OCI-LY3 (cell line): ENCODE measurements around the gene DAG1.

Experiments used
- H2AFZ ChIP-seq: fragments of 200-600, 300-600 bp; shearing (Covaris generic); 2 replicates; pipeline ENCODE4 v1.6.0; 2014; ENCODE audit warnings: antibody characterized with exemption, low read depth, low read length
- H3K27ac ChIP-seq: fragments of 200-600, 300-600 bp; sonication (generic); 2 replicates; pipeline ENCODE4 v1.5.1; 2014; ENCODE audit warnings: mild to moderate bottlenecking, low read length, moderate library complexity, mixed read lengths
- H3K27me3 ChIP-seq: fragments of 200-600, 300-600 bp; sonication (generic); 2 replicates; pipeline ENCODE4 v1.6.1; 2014; ENCODE audit warnings: low read depth, low read length, mixed read lengths
- H3K36me3 ChIP-seq: fragments of 200-600, 300-600 bp; sonication (generic); replicated peaks from 2 replicates; pipeline ENCODE3; 2014; ENCODE audit warnings: low read depth, low read length, mixed read lengths
- H3K4me1 ChIP-seq: fragments of 300-600, 200-600 bp; sonication (generic); 2 replicates; pipeline ENCODE4 v1.6.1; 2014; ENCODE audit warnings: low read length, mixed read lengths
- H3K4me2 ChIP-seq: fragments of 200-600, 300-600 bp; sonication (generic); 2 replicates; pipeline ENCODE4 v1.6.1; 2014; ENCODE audit warnings: low read length, mixed read lengths
- H3K4me3 ChIP-seq: fragments of 300-600, 200-600 bp; sonication (generic); 2 replicates; pipeline ENCODE4 v1.5.1; 2014; ENCODE audit warnings: antibody characterized with exemption, mild to moderate bottlenecking, low read length, moderate library complexity
- H3K79me2 ChIP-seq: fragments of 300-600, 200-600 bp; shearing (Covaris generic); 2 replicates; pipeline ENCODE4 v1.6.1; 2014; ENCODE audit warnings: mild to moderate bottlenecking, low read length, mixed read lengths
- H3K9ac ChIP-seq: fragments of 300-600, 200-600 bp; shearing (Covaris generic); 2 replicates; pipeline ENCODE4 v1.6.0; 2014; ENCODE audit warnings: mild to moderate bottlenecking, low read length, moderate library complexity
- H3K9me3 ChIP-seq: fragments of 200-600, 300-600 bp; shearing (Covaris generic); 2 replicates; pipeline ENCODE4 v1.6.1; 2014; ENCODE audit warnings: low read length, mixed read lengths; ENCODE audit not compliant: insufficient read depth
- H4K20me1 ChIP-seq: fragments of 200-600, 300-600 bp; sonication (generic); 2 replicates; pipeline ENCODE4 v1.6.1; 2016; ENCODE audit warnings: low read length, mixed read lengths; ENCODE audit not compliant: insufficient read depth
- EZH2phosphoT487 ChIP-seq: fragments of 200-600 bp; shearing (Covaris generic); IDR thresholded peaks from 2 replicates; pipeline ENCODE4 v1.6.1; 2018; ENCODE audit warnings: antibody characterized with exemption, mixed run types, low read depth
- TF ChIP-seq, protein P1 (sequence below): fragments of 200-600, 300-600 bp; sonication (generic); IDR thresholded peaks from 2 replicates; pipeline ENCODE4 v1.5.1; 2014; ENCODE audit warnings: antibody characterized with exemption, low read length, low read depth

Gene DAG1

DNA sequence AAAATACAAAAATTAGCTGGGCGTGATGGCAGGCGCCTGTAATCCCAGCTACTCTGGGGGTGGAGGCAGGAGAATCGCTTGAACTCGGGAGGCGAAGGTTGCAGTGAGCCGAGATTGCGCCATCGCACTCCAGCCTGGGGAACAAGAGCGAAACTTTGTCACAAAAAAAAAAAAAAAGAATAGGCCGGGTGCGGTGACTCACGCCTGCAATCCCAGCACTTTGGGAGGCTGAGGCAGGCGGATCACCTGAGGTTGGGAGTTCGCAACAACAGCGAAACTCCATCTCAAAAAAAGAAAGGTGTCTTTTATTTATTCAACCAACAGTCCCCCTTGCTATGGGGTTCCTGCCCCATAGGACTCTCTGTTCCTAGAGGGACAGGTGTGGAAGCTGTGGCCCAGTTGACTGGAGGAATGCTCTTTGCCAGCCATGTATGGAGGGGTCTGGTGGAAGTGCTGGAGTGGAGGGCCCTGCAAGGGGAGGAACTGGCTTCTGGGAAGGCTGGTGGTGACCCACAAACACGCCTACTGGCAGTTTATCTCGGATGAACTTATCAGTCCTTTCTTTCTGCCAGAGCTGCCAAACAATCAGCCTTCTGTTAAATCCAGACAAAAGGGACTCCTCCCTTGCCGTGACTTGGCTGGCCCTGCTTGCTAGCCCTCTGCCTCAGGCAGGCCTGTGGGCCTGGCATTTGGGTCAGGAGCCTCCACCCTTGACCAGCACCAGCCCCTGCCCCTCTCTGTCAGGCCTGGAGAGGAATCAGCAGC, 4.6 kb upstream of the DAG1 start:
- Histone ChIP-seq H3K9ac (no peak overlapping the region), H2AFZ (no peak overlapping the region), H4K20me1 (no peaks in the 10 kb centered on the region), H3K4me2 (no peak overlapping the region), H3K4me1 (peaks cover 6% of the 10 kb centered on the region), H3K36me3 (no peaks in the 10 kb centered on the region), H3K9me3 (no peaks in the 10 kb centered on the region), H3K27me3 (no peaks in the 10 kb centered on the region), H3K4me3 (no peak overlapping the region), H3K79me2 (no peaks in the 10 kb centered on the region), H3K27ac (no peak overlapping the region)
- TF ChIP-seq, protein P1, sequence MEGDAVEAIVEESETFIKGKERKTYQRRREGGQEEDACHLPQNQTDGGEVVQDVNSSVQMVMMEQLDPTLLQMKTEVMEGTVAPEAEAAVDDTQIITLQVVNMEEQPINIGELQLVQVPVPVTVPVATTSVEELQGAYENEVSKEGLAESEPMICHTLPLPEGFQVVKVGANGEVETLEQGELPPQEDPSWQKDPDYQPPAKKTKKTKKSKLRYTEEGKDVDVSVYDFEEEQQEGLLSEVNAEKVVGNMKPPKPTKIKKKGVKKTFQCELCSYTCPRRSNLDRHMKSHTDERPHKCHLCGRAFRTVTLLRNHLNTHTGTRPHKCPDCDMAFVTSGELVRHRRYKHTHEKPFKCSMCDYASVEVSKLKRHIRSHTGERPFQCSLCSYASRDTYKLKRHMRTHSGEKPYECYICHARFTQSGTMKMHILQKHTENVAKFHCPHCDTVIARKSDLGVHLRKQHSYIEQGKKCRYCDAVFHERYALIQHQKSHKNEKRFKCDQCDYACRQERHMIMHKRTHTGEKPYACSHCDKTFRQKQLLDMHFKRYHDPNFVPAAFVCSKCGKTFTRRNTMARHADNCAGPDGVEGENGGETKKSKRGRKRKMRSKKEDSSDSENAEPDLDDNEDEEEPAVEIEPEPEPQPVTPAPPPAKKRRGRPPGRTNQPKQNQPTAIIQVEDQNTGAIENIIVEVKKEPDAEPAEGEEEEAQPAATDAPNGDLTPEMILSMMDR: no peak
- no peak for TF ChIP-seq EZH2phosphoT487

DNA sequence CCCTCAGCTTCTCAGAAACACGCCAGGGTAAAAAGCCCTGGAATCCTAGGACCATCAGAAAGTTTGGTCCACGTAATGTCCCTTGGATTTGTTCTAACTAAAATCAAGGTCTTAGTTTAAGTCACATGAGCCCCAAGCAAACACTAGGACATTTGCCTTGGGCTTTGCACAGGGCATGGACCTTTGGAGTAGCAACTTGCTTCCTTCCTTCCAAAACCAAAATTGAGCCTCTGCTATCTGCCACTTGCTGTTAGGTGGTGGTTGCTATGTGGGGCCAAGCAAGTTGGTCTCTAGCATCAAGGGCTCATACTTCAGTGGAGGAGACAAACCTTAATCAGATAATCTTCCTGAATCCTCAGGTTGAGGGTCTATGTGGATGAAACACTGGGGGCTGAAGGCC, 4.0 kb upstream of the DAG1 start:
- H3K9me3 ChIP-seq: no peaks in the 10 kb centered on the region
- H3K27me3 ChIP-seq: no peaks in the 10 kb centered on the region
- TF ChIP-seq, protein P1: no peak
- TF ChIP-seq EZH2phosphoT487: no peak
- no peak overlapping the region for H3K27ac ChIP-seq
- H3K4me3 ChIP-seq: no peak overlapping the region
- H3K9ac ChIP-seq: no peak overlapping the region
- peaks cover 7% of the 10 kb centered on the region for H3K4me1 ChIP-seq
- H2AFZ ChIP-seq: no peak overlapping the region
- H3K4me2 ChIP-seq: no peak overlapping the region
- peaks cover under 1% of the 10 kb centered on the region; the same call in 1 of the 2 replicates for H4K20me1 ChIP-seq
- H3K36me3 ChIP-seq: no peaks in the 10 kb centered on the region
- H3K79me2 ChIP-seq: peaks cover 4% of the 10 kb centered on the region

DNA sequence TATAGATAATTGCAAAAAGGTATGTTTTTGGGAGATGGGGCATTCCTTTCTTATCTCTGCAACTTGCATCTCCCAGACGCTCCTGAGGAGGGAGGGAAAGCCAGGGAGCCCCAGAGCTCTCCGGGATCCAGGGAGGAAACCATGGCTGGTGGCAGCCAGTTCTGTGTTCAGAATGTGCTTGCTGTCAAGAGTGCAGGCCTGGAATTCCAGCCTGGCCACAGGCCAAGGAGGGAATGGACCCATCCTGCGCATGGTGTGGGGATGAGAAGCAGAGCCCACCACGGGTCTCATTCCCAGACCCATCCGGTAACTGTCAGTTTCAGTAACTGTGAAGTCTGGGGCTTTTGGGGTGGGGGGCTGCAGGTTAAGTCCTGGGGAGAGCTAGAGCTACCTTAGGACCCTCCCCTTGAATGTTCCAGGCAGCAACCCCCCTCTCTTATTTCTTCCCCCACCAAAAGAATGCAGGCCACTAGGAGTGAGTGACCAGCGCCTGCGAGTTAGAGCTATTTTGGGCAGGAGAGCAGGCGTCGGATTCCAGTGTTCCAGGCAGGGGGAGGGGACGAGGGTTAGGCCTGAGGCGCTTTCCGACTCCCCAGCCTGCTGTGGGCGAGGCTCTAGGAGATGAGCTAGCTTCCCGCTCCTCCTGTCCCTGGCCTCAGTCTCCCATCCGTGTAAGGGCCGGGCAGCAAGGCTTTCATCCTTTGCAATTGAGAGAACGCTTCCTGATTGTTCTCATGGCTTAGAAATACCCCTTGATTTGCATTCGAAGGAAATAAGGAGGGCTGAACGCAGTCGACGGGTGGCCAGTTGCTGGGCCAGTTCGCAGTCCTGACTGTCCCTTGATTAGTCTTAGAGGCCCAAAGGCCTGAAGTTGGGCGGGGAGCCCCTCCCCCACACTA, 781 bp upstream of the DAG1 start:
- no peaks in the 10 kb centered on the region for H3K27me3 ChIP-seq
- H3K36me3 ChIP-seq: no peaks in the 10 kb centered on the region
- no peaks in the 10 kb centered on the region for H3K9me3 ChIP-seq
- peaks cover 16% of the 10 kb centered on the region for H3K4me1 ChIP-seq
- peak overlapping the region; percentile 83 for H3K4me3 ChIP-seq
- peak overlapping the region; percentile 74 for H3K9ac ChIP-seq
- no peak for TF ChIP-seq EZH2phosphoT487
- TF ChIP-seq, protein P1: no peak
- peak overlapping the region; percentile 96 for H2AFZ ChIP-seq
- H3K79me2 ChIP-seq: peaks cover 32% of the 10 kb centered on the region
- peak overlapping the region; percentile 85 for H3K4me2 ChIP-seq
- peak overlapping the region; percentile 61 for H3K27ac ChIP-seq
- H4K20me1 ChIP-seq: peaks cover 11% of the 10 kb centered on the region; the same call in 1 of the 2 replicates
